22Rv1 (cell line): ENCODE measurements around the gene TAS1R1.
A peak's percentile ranks its signal among the peaks of the same experiment; 100 is the strongest.

Experiments used
- H3K27ac ChIP-seq: fragments of 450-650 bp; 2 replicates; pipeline ENCODE4 v1.5.1; 2017
- ZFX ChIP-seq: fragments of 450-650 bp; IDR thresholded peaks from 2 replicates; pipeline ENCODE4 v1.6.1; 2017; ENCODE audit warnings: antibody characterized with exemption, borderline replicate concordance
- TF ChIP-seq, protein P1 (sequence below): fragments of 450-650 bp; IDR thresholded peaks from 2 replicates; pipeline ENCODE4 v1.5.1; 2017; ENCODE audit warnings: mild to moderate bottlenecking

Gene TAS1R1

DNA sequence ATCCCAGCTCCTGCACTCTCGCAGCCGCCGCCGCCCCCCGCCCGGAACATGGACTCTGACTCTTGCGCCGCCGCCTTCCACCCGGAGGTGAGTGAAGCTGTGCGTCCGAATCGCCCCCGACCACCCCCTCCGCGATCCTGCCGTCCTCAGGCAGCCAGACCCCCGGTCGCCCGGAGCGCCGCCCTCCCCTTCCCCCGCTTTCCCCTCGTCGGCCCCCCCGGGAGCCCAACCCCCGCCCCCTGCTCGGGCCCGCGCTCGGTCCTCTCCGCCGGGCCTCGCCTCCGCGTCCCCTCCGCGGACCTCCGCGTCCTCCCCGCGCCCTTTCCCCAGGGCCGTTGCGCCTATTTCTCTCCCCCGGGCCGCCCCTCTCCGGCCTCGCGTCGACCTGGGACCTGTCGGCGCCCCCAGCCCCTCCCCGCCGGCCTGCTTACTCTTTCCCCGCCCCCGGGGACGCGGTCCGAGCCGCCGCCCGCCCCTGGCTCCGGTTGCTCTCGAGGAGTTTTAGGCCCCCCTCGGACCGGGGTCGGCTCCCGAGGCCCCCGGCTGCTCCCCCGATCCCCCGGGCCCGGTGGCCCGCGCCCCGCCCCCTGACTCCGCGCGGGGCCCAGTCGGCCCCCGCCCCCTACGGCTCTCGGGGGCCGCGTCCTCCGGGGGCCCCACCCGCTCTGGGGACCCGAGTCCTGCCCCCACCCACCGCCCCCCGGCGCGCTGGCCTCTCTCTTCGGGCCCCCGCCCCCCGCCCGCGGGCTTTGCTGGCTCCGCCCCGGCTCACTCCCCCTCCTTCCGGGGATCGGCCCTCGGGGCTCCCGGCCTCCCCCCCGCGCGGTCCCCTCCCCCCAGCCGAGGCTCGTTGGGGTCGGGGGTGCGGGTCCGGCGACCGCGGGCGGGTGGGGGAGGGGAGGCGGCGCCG, 59.2 kb downstream of the TAS1R1 start:
- TF ChIP-seq, protein P1, sequence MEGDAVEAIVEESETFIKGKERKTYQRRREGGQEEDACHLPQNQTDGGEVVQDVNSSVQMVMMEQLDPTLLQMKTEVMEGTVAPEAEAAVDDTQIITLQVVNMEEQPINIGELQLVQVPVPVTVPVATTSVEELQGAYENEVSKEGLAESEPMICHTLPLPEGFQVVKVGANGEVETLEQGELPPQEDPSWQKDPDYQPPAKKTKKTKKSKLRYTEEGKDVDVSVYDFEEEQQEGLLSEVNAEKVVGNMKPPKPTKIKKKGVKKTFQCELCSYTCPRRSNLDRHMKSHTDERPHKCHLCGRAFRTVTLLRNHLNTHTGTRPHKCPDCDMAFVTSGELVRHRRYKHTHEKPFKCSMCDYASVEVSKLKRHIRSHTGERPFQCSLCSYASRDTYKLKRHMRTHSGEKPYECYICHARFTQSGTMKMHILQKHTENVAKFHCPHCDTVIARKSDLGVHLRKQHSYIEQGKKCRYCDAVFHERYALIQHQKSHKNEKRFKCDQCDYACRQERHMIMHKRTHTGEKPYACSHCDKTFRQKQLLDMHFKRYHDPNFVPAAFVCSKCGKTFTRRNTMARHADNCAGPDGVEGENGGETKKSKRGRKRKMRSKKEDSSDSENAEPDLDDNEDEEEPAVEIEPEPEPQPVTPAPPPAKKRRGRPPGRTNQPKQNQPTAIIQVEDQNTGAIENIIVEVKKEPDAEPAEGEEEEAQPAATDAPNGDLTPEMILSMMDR, result no peak
- no peak for TF ChIP-seq ZFX
- H3K27ac ChIP-seq, result peak overlapping the region; percentile 86

GRCh38 chr1:6614929-6615785, 60.0 kb downstream of the TAS1R1 start:
- no peak for TF ChIP-seq ZFX
- TF ChIP-seq, protein P1, result no peak
- peak overlapping the region; percentile 86 for H3K27ac ChIP-seq

DNA sequence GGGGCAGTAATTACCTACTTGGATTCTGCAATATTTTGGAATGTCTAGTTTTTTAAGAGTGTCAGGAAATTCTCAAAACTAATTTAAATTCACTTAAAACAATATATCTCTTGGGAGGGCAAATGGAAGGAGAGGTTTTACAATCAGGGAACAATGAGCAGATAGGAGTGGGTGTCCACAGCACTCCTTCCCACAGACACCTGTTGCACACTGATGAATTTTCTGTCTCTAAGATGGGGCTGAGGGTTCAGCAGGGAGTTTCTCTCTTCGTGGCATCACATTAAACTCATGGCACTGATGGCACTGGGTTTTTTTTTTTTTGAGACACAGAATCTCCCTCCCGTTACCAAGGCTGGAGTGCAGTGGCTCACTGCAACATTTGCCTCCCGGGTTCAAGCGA, 63.9 kb downstream of the TAS1R1 start:
- TF ChIP-seq ZFX, result no peak
- TF ChIP-seq, protein P1, result no peak
- no peak overlapping the region for H3K27ac ChIP-seq

GRCh38 chr1:6621429-6622391, 66.6 kb downstream of the TAS1R1 start:
- H3K27ac ChIP-seq, result no peak overlapping the region
- TF ChIP-seq, protein P1, result no peak
- TF ChIP-seq ZFX, result no peak

- 0 out of 2 replicates have a peak overlapping the region, but pooled peaks have one; percentile 90 for H3K27ac ChIP-seq
- TF ChIP-seq, protein P1, result no peak
- no peak for TF ChIP-seq ZFX
These were observed 67.5 kb downstream of the TAS1R1 start for GRCh38 chr1:6622396-6623152.
